ENCODE measurements around the gene GFPT1.
A peak's percentile ranks its signal among the peaks of the same experiment; 100 is the strongest.

GRCh38 chr2:69271831-69272257, 115.2 kb downstream of the GFPT1 start:
- TF ChIP-seq ATF3 (IDR thresholded peaks at IDR 0.05) (no peak), CTCF (IDR thresholded peaks at IDR 0.05; ENCODE audit: low read depth, low read length, missing input control) (no peak), ZBTB33 (IDR thresholded peaks at IDR 0.05) (no peak), REST (IDR thresholded peaks at IDR 0.05) (no peak), JUND (IDR thresholded peaks at IDR 0.05) (peak; percentile 36 to 57), FOXA1 (IDR thresholded peaks at IDR 0.05) (no peak), GABPA (IDR thresholded peaks at IDR 0.05 in 1 of 2, conservative IDR thresholded peaks at IDR 0.05 in 1 of 2) (no peak), NR2F2 (IDR thresholded peaks at IDR 0.05) (peak; percentile 34), SP1 (IDR thresholded peaks at IDR 0.05) (no peak), YY1 (IDR thresholded peaks at IDR 0.05) (no peak), RAD21 (IDR thresholded peaks at IDR 0.05) (peak in 1 of 2 donors; percentile 6), HNF4G (IDR thresholded peaks at IDR 0.05) (no peak)

Data from liver (tissue), 3 donors.